ENCODE results near the gene ZNF394.

Gene ZNF394

DNA sequence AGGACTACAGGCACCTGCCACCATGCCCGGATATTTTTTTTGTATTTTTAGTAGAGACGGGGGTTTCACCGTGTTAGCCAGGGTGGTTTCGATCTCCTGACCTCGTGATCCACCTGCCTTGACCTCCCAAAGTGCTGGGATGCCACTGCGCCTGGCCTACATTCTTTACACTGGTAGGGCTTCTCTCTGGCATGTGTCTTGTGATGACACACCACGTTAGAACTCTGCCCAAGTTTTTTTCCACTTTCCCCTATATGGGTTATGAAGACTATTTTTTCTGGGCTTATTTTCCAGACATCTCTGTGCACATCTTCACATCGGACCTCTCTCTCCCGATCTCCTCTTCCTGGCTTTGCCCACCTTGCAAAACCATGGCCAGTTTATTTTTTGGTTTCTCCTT is 41.1 kb upstream of the ZNF394 start:
- H3K9me3 ChIP-seq (ENCODE audit: control insufficient read depth, low read length) = no peaks in the 10 kb centered on the region
- H3K9ac ChIP-seq = no peak overlapping the region
- H3K4me3 ChIP-seq (ENCODE audit: low read depth, low read length) = no peak overlapping the region
- H3K27me3 ChIP-seq (ENCODE audit: control insufficient read depth, insufficient read depth, low read length) = no peaks in the 10 kb centered on the region
- TF ChIP-seq, protein P1, sequence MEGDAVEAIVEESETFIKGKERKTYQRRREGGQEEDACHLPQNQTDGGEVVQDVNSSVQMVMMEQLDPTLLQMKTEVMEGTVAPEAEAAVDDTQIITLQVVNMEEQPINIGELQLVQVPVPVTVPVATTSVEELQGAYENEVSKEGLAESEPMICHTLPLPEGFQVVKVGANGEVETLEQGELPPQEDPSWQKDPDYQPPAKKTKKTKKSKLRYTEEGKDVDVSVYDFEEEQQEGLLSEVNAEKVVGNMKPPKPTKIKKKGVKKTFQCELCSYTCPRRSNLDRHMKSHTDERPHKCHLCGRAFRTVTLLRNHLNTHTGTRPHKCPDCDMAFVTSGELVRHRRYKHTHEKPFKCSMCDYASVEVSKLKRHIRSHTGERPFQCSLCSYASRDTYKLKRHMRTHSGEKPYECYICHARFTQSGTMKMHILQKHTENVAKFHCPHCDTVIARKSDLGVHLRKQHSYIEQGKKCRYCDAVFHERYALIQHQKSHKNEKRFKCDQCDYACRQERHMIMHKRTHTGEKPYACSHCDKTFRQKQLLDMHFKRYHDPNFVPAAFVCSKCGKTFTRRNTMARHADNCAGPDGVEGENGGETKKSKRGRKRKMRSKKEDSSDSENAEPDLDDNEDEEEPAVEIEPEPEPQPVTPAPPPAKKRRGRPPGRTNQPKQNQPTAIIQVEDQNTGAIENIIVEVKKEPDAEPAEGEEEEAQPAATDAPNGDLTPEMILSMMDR (IDR thresholded peaks at IDR 0.05) = no peak
- no peaks in the 10 kb centered on the region for H3K36me3 ChIP-seq (ENCODE audit: control insufficient read depth, insufficient read depth, low read length)
- H3K4me1 ChIP-seq = no peaks in the 10 kb centered on the region
- H2AFZ ChIP-seq = no peak overlapping the region
- no peak overlapping the region for H3K4me2 ChIP-seq (ENCODE audit: low read length)
- no peak overlapping the region for H3K27ac ChIP-seq
- H3K79me2 ChIP-seq = no peaks in the 10 kb centered on the region

DNA sequence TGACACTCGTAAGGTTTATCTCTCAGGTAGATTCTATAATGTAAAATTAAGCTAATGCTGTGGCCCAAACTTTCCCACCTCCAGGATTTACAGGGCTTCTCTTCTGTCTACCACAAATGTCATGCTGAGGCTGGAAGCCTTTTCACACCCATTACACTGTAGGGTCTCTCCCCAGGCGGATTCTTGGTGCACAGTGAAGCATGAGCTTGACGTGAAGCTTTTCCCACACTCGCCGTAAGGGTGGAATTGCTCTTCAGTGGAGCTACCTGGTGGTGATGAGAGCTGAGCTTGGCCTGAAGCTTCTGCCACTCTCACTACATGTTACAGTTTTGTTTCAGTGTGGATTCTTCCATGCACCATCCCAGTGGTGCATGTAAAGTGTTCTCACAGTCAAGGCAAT is 40.5 kb upstream of the ZNF394 start:
- Histone ChIP-seq H3K79me2 (no peaks in the 10 kb centered on the region), H3K4me3 (ENCODE audit: low read depth, low read length) (no peak overlapping the region), H3K4me2 (ENCODE audit: low read length) (no peak overlapping the region), H3K9ac (no peak overlapping the region), H3K9me3 (ENCODE audit: control insufficient read depth, low read length) (no peaks in the 10 kb centered on the region), H3K36me3 (ENCODE audit: control insufficient read depth, insufficient read depth, low read length) (no peaks in the 10 kb centered on the region), H2AFZ (no peak overlapping the region), H3K27me3 (ENCODE audit: control insufficient read depth, insufficient read depth, low read length) (no peaks in the 10 kb centered on the region), H3K4me1 (no peaks in the 10 kb centered on the region), H3K27ac (no peak overlapping the region)
- TF ChIP-seq, protein P1 (IDR thresholded peaks at IDR 0.05) = no peak

DNA sequence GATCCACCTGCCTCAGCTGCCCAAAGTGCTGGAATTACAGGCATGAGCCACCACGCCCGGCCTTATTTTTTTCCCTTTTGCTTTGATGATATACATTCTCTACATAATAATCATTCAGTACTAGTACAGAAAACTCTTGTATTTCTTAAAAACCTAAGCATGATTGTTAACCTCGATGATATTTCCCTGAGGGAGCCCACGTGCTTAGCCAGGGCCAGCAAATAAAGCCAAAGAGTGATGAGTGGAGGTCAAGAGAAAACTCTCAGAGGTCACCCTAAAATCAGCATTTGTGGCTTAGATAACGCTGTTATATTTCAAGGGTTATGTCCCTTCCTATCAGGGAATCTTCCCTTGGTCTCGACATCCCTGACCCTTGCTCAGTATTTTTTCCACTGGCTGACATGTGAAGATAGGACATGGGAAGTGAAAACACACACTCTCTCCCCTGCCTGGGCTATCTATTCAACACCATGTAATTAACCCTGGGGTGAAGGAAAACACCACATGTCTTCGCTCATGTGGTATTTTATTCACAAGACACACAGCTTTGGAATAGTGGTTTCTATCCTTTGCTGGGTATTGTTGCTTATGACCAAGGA is 39.2 kb upstream of the ZNF394 start:
- Histone ChIP-seq H3K9ac (no peak overlapping the region), H3K79me2 (no peaks in the 10 kb centered on the region), H3K9me3 (ENCODE audit: control insufficient read depth, low read length) (no peaks in the 10 kb centered on the region), H2AFZ (no peak overlapping the region), H3K4me1 (no peaks in the 10 kb centered on the region), H3K4me3 (ENCODE audit: low read depth, low read length) (no peak overlapping the region), H3K36me3 (ENCODE audit: control insufficient read depth, insufficient read depth, low read length) (no peaks in the 10 kb centered on the region), H3K4me2 (ENCODE audit: low read length) (no peak overlapping the region), H3K27me3 (ENCODE audit: control insufficient read depth, insufficient read depth, low read length) (no peaks in the 10 kb centered on the region), H3K27ac (no peak overlapping the region)
- TF ChIP-seq, protein P1 (IDR thresholded peaks at IDR 0.05) = no peak

DNA sequence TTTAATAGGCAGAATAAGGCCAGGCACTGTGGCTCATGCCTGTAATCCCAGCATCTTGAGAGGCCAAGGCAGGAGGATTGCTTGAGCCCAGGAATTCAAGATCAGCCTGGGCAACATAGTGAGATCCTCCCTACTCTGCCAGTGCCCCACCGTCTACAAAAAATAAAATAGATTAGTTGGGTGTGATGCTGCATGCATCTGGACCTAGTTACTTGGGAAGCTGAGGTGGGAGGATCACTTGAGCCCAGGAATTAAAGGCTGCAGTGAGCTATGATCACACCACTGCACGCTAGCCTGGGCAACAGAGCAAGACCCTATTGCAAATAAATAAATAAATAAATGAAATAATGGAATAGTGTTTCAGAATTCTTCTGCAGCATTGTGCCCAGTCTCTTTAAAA is 35.6 kb upstream of the ZNF394 start:
- no peak overlapping the region for H3K4me3 ChIP-seq (ENCODE audit: low read depth, low read length)
- peaks cover 7% of the 10 kb centered on the region for H3K9me3 ChIP-seq (ENCODE audit: control insufficient read depth, low read length)

More for the DNA sequence above, 35.6 kb upstream of the ZNF394 start:
- Histone ChIP-seq H3K4me2 (ENCODE audit: low read length) (no peak overlapping the region), H3K79me2 (peaks cover 13% of the 10 kb centered on the region), H3K36me3 (ENCODE audit: control insufficient read depth, insufficient read depth, low read length) (peaks cover 13% of the 10 kb centered on the region), H3K9ac (no peak overlapping the region), H3K27me3 (ENCODE audit: control insufficient read depth, insufficient read depth, low read length) (no peaks in the 10 kb centered on the region), H3K27ac (no peak overlapping the region), H3K4me1 (no peaks in the 10 kb centered on the region), H2AFZ (no peak overlapping the region)
- TF ChIP-seq, protein P1 (IDR thresholded peaks at IDR 0.05) = no peak

Measured in parathyroid adenoma (tissue), 2 donors.